ENCODE results near the gene SLC35E4.
"Not testable (repeated sequence)": the region's sequence is repeated elsewhere in the genome, so short reads cannot be mapped to it uniquely, and the experiment has no call there.

SLC35E4 gene

GRCh38 chr22:30614879-30615278, 20.7 kb upstream of the SLC35E4 start:
- Histone ChIP-seq H3K4me1 (ENCODE audit: insufficient read depth, low read length, severe bottlenecking) (no peaks in the 10 kb centered on the region), H4K20me1 (ENCODE audit: insufficient read depth, low read length) (no peaks in the 10 kb centered on the region), H3K9ac (ENCODE audit: low read length) (no peak overlapping the region), H3K9me2 (ENCODE audit: low read depth, low read length) (no peaks in the 10 kb centered on the region), H3K27ac (ENCODE audit: low read depth, low read length, poor library complexity, severe bottlenecking) (no peak overlapping the region), H3F3A (ENCODE audit: insufficient read depth, low read length) (no peaks in the 10 kb centered on the region), H2AFZ (ENCODE audit: low read length) (no peak overlapping the region), H3K27me3 (ENCODE audit: insufficient read depth, low read length) (no peaks in the 10 kb centered on the region), H3K4me2 (ENCODE audit: low read length) (no peak overlapping the region), H3K79me2 (ENCODE audit: insufficient read depth, low read length) (no peaks in the 10 kb centered on the region), H3K36me3 (ENCODE audit: insufficient read depth, low read length) (no peaks in the 10 kb centered on the region), H3K4me3 (ENCODE audit: low read depth, low read length, poor library complexity, severe bottlenecking) (no peak overlapping the region), H3K9me3 (ENCODE audit: low read length) (no peaks in the 10 kb centered on the region)
- no peak for TF ChIP-seq EZH2 (IDR thresholded peaks at IDR 0.05; ENCODE audit: borderline replicate concordance, low read length)
- TF ChIP-seq CTCF (IDR thresholded peaks at IDR 0.05; ENCODE audit: low read length), result no peak

- no peak overlapping the region for H3K4me2 ChIP-seq (ENCODE audit: low read length)
- no peaks in the 10 kb centered on the region for H3K4me1 ChIP-seq (ENCODE audit: insufficient read depth, low read length, severe bottlenecking)
- H4K20me1 ChIP-seq (ENCODE audit: insufficient read depth, low read length), result no peaks in the 10 kb centered on the region
- H3K9ac ChIP-seq (ENCODE audit: low read length), result no peak overlapping the region
- H3K36me3 ChIP-seq (ENCODE audit: insufficient read depth, low read length), result no peaks in the 10 kb centered on the region
- H3K9me3 ChIP-seq (ENCODE audit: low read length), result no peaks in the 10 kb centered on the region
- H3K4me3 ChIP-seq (ENCODE audit: low read depth, low read length, poor library complexity, severe bottlenecking), result no peak overlapping the region
- H3K79me2 ChIP-seq (ENCODE audit: insufficient read depth, low read length), result no peaks in the 10 kb centered on the region
- no peak overlapping the region for H2AFZ ChIP-seq (ENCODE audit: low read length)
- TF ChIP-seq EZH2 (IDR thresholded peaks at IDR 0.05; ENCODE audit: borderline replicate concordance, low read length) (no peak), CTCF (IDR thresholded peaks at IDR 0.05; ENCODE audit: low read length) (no peak)
- H3K9me2 ChIP-seq (ENCODE audit: low read depth, low read length), result no peaks in the 10 kb centered on the region
- no peak overlapping the region for H3K27ac ChIP-seq (ENCODE audit: low read depth, low read length, poor library complexity, severe bottlenecking)
- H3F3A ChIP-seq (ENCODE audit: insufficient read depth, low read length), result no peaks in the 10 kb centered on the region
- 0 out of 2 replicates have a peak, but pooled peaks cover under 1% of the 10 kb centered on the region for H3K27me3 ChIP-seq (ENCODE audit: insufficient read depth, low read length)
Measured at GRCh38 chr22:30615543-30615954, 20.0 kb upstream of the SLC35E4 start.

GRCh38 chr22:30617819-30618218, 17.8 kb upstream of the SLC35E4 start:
- Histone ChIP-seq H3K9me2 (ENCODE audit: low read depth, low read length) (no peaks in the 10 kb centered on the region), H3F3A (ENCODE audit: insufficient read depth, low read length) (no peaks in the 10 kb centered on the region), H2AFZ (ENCODE audit: low read length) (no peak overlapping the region), H3K36me3 (ENCODE audit: insufficient read depth, low read length) (no peaks in the 10 kb centered on the region), H3K4me3 (ENCODE audit: low read depth, low read length, poor library complexity, severe bottlenecking) (no peak overlapping the region), H3K9ac (ENCODE audit: low read length) (no peak overlapping the region), H3K4me1 (ENCODE audit: insufficient read depth, low read length, severe bottlenecking) (no peaks in the 10 kb centered on the region), H3K79me2 (ENCODE audit: insufficient read depth, low read length) (no peaks in the 10 kb centered on the region), H3K9me3 (ENCODE audit: low read length) (no peaks in the 10 kb centered on the region), H4K20me1 (ENCODE audit: insufficient read depth, low read length) (no peaks in the 10 kb centered on the region), H3K4me2 (ENCODE audit: low read length) (no peak overlapping the region), H3K27ac (ENCODE audit: low read depth, low read length, poor library complexity, severe bottlenecking) (no peak overlapping the region), H3K27me3 (ENCODE audit: insufficient read depth, low read length) (peaks cover 7% of the 10 kb centered on the region; the same call in 1 of the 2 replicates)
- TF ChIP-seq EZH2 (IDR thresholded peaks at IDR 0.05; ENCODE audit: borderline replicate concordance, low read length) (no peak), CTCF (IDR thresholded peaks at IDR 0.05; ENCODE audit: low read length) (no peak)

GRCh38 chr22:30619909-30620308, 15.7 kb upstream of the SLC35E4 start:
- not testable (repeated sequence) for H3K9ac ChIP-seq (ENCODE audit: low read length); H4K20me1 ChIP-seq (ENCODE audit: insufficient read depth, low read length); H3K9me3 ChIP-seq (ENCODE audit: low read length); H3K27me3 ChIP-seq (ENCODE audit: insufficient read depth, low read length); H3K4me3 ChIP-seq (ENCODE audit: low read depth, low read length, poor library complexity, severe bottlenecking); H3K36me3 ChIP-seq (ENCODE audit: insufficient read depth, low read length); H2AFZ ChIP-seq (ENCODE audit: low read length); H3K4me1 ChIP-seq (ENCODE audit: insufficient read depth, low read length, severe bottlenecking); H3K27ac ChIP-seq (ENCODE audit: low read depth, low read length, poor library complexity, severe bottlenecking); H3F3A ChIP-seq (ENCODE audit: insufficient read depth, low read length); H3K79me2 ChIP-seq (ENCODE audit: insufficient read depth, low read length); H3K4me2 ChIP-seq (ENCODE audit: low read length); H3K9me2 ChIP-seq (ENCODE audit: low read depth, low read length)
